ENCODE data around the gene HSPB1. TPM values are rescaled to one million over a fixed set of nuclear protein-coding genes. Genes with fewer than 3 reads are reported as not detected.

The HSPB1 gene
- total and polyA plus RNA-seq, 2 of the 13 experiments (the other 11 are each of a cell fraction or from before 2014, with no cell fraction given): 21.0 to 38.6 TPM

DNA sequence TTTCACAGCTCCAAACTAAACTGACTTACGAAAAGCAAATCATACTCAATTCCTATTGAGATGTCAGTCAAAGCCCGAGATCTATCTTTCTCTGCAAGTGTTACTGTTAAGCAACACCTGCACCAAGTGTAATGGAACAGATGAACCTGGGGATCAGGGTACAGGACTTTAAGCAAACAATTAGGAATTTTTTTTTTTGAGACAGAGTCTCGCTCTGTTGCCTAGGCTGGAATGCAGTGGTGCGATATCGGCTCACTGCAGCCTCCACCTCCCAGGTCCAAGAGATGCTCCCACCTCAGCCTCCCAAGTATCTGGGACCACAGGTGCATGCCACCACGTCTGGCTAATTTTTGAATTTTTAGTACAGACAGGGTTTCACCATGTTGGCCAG lies 41.5 kb downstream of the HSPB1 start (continued):
- TF ChIP-seq ETV6 (CRISPR knock-in tag; conservative IDR thresholded peaks at IDR 0.05) (no peak), NR2F2 (IDR thresholded peaks at IDR 0.05; ENCODE audit: borderline replicate concordance, low read depth) (no peak), HMG20A (CRISPR knock-in tag; IDR thresholded peaks at IDR 0.05; ENCODE audit: borderline replicate concordance) (0 out of 2 replicates have a peak, but pooled peaks have one; percentile 15), ZBTB49 (CRISPR knock-in tag; IDR thresholded peaks at IDR 0.05; ENCODE audit: borderline replicate concordance) (no peak), ZNF562 (CRISPR knock-in tag; IDR thresholded peaks at IDR 0.05; ENCODE audit: borderline replicate concordance) (no peak), ASH2L (IDR thresholded peaks at IDR 0.05; ENCODE audit: insufficient read length, low read depth, low read length) (peak; percentile 18), ZNF782 (CRISPR knock-in tag; IDR thresholded peaks at IDR 0.05; ENCODE audit: borderline replicate concordance) (no peak), AHR (CRISPR knock-in tag; IDR thresholded peaks at IDR 0.05) (no peak), MAZ (IDR thresholded peaks at IDR 0.05; ENCODE audit: borderline replicate concordance, low read depth, low read length) (no peak), MAZ (CRISPR knock-in tag; IDR thresholded peaks at IDR 0.05; ENCODE audit: low read depth) (no peak), LCORL (IDR thresholded peaks at IDR 0.05) (no peak), LCORL (CRISPR knock-in tag; IDR thresholded peaks at IDR 0.05) (peak; percentile 67; the same call in 1 of the 2 replicates), EP300 (IDR thresholded peaks at IDR 0.05; ENCODE audit: low read depth in 2 of 2, low read length in 2 of 2) (peak in 1 of 2 experiments; percentile 61; a peak in 1 of 4 replicates), EP300 (CRISPR knock-in tag; IDR thresholded peaks at IDR 0.05; ENCODE audit: borderline replicate concordance) (no peak), MIER2 (CRISPR knock-in tag; IDR thresholded peaks at IDR 0.05) (peak; percentile 46; the same call in 1 of the 2 replicates), ZSCAN29 (CRISPR knock-in tag; conservative IDR thresholded peaks at IDR 0.05) (no peak), TOPORS (CRISPR knock-in tag; IDR thresholded peaks at IDR 0.05) (no peak), NONO (IDR thresholded peaks at IDR 0.05) (no peak), NONO (CRISPR knock-in tag; conservative IDR thresholded peaks at IDR 0.05) (peak; percentile 27; the same call in 1 of the 2 replicates), ZNF17 (CRISPR knock-in tag; IDR thresholded peaks at IDR 0.05) (no peak), ZNF501 (CRISPR knock-in tag; IDR thresholded peaks at IDR 0.05) (no peak), TGIF2 (CRISPR knock-in tag; IDR thresholded peaks at IDR 0.05) (no peak), CEBPG (CRISPR knock-in tag; IDR thresholded peaks at IDR 0.05) (peak; percentile 91), ZSCAN12 (CRISPR knock-in tag; IDR thresholded peaks at IDR 0.05) (no peak)
- TF ChIP-seq, protein P1, sequence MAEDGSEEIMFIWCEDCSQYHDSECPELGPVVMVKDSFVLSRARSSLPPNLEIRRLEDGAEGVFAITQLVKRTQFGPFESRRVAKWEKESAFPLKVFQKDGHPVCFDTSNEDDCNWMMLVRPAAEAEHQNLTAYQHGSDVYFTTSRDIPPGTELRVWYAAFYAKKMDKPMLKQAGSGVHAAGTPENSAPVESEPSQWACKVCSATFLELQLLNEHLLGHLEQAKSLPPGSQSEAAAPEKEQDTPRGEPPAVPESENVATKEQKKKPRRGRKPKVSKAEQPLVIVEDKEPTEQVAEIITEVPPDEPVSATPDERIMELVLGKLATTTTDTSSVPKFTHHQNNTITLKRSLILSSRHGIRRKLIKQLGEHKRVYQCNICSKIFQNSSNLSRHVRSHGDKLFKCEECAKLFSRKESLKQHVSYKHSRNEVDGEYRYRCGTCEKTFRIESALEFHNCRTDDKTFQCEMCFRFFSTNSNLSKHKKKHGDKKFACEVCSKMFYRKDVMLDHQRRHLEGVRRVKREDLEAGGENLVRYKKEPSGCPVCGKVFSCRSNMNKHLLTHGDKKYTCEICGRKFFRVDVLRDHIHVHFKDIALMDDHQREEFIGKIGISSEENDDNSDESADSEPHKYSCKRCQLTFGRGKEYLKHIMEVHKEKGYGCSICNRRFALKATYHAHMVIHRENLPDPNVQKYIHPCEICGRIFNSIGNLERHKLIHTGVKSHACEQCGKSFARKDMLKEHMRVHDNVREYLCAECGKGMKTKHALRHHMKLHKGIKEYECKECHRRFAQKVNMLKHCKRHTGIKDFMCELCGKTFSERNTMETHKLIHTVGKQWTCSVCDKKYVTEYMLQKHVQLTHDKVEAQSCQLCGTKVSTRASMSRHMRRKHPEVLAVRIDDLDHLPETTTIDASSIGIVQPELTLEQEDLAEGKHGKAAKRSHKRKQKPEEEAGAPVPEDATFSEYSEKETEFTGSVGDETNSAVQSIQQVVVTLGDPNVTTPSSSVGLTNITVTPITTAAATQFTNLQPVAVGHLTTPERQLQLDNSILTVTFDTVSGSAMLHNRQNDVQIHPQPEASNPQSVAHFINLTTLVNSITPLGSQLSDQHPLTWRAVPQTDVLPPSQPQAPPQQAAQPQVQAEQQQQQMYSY (CRISPR knock-in tag; IDR thresholded peaks at IDR 0.05): no peak

All from HepG2 (cell line).